Lower leg skin (tissue), 3 donors: ENCODE measurements around the gene LILRA2.

ENCODE experiments used
- POLR2A ChIP-seq, 2 donors: fragments of 450-650 bp; IDR thresholded peaks; one replicate each; pipeline ENCODE4 v1.6.1; 2016 to 2017; ENCODE audit warnings: antibody characterized with exemption in 2 of 2, mild to moderate bottlenecking in 1 of 2, moderate library complexity in 1 of 2
- TF ChIP-seq, protein P1 (sequence below), 3 donors: fragments of 450-650 bp; IDR thresholded peaks; one replicate each; pipeline ENCODE4 v1.5.1; 2016; ENCODE audit warnings: antibody characterized with exemption in 3 of 3, mild to moderate bottlenecking in 3 of 3, moderate library complexity in 2 of 3

DNA sequence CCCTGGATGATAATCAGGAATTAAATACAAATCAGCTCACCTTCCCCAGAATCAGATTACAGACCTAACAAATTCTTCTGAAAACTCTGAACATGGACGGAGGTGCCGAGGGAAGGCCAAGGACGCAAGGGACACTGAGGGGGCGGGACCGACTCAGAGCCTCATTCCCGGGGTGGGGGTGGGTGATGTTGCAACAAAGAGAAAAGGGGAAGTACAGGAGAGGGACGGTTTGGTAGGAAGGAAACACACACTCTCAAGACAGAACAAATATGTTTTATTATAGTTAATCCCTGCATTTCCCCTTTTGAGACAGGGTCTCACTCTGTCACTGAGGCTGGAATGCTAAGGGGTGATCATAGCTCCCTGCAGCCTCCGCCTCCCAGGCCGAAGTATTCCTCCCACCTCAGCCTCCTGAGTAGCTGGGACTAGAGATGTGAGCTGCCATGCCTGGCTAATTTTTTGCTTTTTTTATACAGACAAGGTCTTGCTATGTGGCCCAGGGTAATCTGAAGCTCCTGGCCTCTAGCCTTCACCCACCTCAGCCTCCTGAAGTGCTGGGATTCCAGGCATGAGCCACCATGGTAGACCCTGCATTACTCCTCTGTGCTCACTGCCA, 786 bp upstream of the LILRA2 start:
- no peak for TF ChIP-seq POLR2A (IDR thresholded peaks at IDR 0.05)
- TF ChIP-seq, protein P1, sequence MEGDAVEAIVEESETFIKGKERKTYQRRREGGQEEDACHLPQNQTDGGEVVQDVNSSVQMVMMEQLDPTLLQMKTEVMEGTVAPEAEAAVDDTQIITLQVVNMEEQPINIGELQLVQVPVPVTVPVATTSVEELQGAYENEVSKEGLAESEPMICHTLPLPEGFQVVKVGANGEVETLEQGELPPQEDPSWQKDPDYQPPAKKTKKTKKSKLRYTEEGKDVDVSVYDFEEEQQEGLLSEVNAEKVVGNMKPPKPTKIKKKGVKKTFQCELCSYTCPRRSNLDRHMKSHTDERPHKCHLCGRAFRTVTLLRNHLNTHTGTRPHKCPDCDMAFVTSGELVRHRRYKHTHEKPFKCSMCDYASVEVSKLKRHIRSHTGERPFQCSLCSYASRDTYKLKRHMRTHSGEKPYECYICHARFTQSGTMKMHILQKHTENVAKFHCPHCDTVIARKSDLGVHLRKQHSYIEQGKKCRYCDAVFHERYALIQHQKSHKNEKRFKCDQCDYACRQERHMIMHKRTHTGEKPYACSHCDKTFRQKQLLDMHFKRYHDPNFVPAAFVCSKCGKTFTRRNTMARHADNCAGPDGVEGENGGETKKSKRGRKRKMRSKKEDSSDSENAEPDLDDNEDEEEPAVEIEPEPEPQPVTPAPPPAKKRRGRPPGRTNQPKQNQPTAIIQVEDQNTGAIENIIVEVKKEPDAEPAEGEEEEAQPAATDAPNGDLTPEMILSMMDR (IDR thresholded peaks at IDR 0.05): no peak
